ENCODE results near the gene ABCD1.
"Not testable (repeated sequence)": the region's sequence is repeated elsewhere in the genome, so short reads cannot be mapped to it uniquely, and the experiment has no call there.

ABCD1 gene

GRCh38 chrX:153736071-153736820, 11.6 kb downstream of the ABCD1 start:
- no peak for DNase-seq

GRCh38 chrX:153736871-153737441, 12.3 kb downstream of the ABCD1 start:
- no peak for DNase-seq

DNA sequence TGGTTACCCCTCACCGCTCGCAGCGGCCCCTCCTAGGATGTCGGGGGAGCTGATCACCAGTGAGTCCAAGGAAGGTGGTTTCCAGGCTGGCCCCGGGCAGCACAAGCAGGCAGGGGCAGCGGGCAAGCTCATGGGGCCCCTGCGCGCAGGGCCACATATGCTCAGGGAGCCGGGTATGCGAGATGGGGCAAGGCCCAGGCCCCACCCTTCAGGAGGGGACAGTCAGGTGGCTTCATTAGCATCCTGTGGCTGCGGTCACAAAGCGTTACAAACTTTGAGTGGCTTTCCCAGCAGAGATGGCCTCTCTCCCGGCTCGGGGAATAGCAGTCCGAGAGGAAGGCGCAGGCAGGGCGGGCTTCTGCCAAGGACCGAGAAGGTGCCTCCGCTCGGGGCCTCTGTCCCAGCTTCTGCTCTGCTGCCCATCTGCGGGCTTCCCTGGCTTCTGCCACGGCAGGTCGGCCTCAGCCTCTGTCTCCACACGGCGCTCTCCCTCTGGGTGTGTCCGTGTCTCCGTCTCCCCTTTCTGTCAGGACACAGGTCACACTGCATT, 13.5 kb downstream of the ABCD1 start:
- no peak for DNase-seq

DNA sequence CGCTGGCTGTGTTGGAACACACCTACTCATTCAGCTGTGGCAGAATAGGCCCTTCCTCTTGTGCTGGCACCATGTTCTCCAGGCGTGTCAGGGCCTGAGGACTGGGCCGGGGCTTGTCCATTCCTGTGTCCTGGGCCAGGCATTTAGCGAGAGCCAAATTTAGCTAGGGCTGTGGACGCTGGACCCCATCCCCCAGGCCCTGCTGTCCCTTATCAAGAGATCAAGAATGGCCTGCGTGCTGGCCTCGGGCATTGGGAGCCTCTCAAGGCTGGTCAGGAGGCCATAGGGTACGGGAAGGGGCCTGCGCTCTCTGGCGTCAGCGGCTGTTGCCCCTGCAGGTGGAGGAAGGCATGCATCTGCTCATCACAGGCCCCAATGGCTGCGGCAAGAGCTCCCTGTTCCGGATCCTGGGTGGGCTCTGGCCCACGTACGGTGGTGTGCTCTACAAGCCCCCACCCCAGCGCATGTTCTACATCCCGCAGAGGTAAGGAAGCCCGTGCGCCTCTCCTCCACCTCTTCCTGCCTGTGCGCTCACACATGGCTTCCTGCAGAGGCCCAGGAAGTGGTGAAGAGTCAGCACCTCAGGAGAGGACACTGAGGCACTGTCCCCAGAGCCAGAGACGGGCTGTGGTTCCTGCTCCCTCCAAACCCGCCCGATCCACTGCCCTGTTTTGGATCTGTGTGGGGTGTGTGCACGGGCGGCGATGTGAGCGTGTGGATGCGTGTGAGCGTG, 15.3 kb downstream of the ABCD1 start:
- no peak for DNase-seq

- DNase-seq, result no peak
These were observed 16.1 kb downstream of the ABCD1 start for GRCh38 chrX:153740631-153741222.

- DNase-seq, result no peak
These were observed 16.8 kb downstream of the ABCD1 start for GRCh38 chrX:153741446-153741845.

- not testable (repeated sequence) for DNase-seq
These were observed 17.5 kb downstream of the ABCD1 start for GRCh38 chrX:153742111-153742510.

- not testable (repeated sequence) for DNase-seq
These were observed 18.3 kb downstream of the ABCD1 start for GRCh38 chrX:153742796-153743467.

GRCh38 chrX:153743468-153744209, 19.0 kb downstream of the ABCD1 start:
- not testable (repeated sequence) for DNase-seq

DNA sequence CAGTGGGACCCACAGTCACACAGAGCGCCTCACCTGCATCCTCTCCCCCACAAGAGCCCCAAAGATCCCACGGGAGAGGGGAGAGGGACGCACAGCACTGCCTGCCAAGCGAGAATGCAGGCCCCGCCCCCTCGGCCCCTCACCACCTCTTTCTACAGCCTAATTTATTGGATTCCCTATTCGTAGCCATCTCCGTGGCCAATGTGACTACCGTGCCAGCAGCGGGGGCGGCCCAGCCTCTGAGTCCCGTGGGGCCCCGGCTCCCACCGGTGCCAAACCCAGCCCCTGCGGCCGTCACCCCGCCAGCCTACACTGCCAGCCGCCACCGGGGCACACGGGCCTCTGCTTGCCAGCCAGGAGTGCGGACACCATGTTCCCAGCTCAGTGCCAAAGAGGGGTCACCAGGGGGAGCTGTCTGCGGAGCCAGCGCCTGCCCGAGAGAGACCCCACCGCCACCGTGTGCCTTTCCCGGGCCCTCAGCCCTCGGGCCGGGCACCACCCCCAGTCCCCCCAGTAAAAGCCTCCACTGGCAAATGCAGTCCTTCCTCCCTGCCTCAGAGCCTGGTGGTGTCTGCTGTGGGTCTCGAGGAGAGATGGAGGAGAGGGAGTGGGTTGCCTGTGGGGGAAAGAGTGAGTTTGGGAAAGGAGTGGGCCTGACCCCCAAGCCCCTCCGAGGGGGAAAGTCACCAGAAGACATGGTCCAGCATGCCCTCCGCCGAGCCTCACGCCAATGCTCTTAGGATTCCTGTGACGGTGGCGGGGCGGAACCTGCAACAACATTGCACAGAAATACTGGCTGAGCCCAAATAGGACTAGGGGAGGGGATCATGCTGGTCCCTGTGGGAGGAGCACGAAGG, 19.8 kb downstream of the ABCD1 start:
- no peak for DNase-seq

DNA sequence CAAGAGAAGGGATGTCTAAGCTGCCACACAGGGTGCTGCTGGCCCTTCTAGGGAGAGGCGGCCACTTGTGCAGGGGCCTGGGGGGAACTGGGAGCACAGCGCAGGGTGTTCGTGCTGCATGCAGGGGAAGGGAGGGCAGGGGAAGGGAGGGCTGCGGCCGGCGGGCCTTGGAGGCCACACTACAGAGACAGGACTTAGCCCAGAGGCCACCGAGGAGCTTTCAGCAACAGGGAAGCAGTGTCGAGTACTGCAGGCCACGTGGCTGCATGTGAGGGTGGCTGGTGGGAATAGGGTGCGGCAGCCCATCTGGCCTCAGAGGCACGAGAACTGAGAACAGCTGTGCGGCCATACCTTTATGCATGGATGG, 20.4 kb downstream of the ABCD1 start:
- DNase-seq, result not testable (repeated sequence)

DNA sequence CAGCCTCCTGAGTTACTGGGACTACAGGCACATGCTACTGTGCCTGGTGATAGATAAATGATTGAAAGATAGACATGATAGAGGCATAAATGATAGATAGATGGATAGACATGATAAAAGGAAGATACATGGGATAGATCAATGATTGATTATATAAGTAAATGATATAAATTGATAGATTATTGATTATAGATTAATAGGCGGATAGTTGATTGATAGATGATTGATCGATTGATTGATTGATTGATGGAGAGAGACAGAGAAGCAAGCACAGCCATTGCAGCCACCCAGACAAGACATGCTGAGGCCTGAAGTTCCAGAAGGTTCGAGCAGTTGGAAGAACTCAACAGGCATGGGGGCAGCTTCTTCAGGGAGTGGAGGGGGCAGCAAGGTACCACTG, 21.7 kb downstream of the ABCD1 start:
- DNase-seq, result no peak

GRCh38 chrX:153746991-153747390, 22.3 kb downstream of the ABCD1 start:
- DNase-seq, result not testable (repeated sequence)

DNA sequence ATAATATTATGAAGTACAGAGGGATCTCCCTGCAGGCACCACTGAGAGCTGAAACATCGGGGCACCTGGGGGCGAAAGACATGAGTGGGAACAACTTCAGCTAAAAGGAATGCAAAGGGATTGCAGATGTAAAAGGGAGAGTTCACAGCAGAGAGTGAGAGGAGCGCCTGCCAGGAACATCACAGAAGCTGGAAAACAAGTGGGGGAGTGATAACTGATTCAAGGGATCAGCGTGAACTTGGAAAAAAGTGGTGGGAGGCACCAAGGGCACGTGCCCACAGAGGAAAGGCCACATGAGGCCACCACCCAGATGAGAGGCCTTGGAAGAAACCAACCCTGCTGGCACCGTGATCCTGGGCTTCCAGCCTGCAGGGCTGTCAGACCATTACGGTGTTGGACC, 24.4 kb downstream of the ABCD1 start:
- not testable (repeated sequence) for DNase-seq

DNA sequence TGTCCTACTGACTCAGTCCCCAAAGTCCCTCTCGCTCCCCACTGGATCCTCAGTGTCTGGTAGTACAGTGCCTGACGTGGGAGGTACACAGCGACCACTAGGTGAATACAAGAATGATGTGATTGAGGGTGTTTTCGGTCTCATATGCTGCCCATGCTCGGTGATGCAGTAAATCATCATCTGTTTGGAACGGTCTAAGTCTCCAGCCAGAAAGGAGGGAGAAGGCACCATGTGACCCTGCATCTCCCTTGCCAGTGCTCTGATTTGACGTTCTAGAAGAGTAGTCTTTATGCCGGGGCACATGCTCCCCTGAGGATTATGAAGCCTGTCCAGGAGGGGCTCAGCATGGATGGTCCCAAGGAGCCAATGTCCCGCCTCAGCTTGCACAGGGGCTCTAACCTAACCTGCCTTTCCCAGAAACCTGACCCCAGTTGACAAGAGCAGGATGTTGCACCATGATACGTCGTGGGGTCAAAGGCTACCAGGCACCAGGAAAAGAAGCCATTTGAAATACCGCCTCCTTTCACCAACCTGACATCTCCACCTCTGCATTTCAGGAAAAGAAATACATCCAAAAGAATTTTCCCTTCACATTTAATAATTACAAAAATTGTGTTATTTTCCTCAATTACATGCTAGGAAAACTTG, 25.6 kb downstream of the ABCD1 start:
- DNase-seq, result no peak

DNA sequence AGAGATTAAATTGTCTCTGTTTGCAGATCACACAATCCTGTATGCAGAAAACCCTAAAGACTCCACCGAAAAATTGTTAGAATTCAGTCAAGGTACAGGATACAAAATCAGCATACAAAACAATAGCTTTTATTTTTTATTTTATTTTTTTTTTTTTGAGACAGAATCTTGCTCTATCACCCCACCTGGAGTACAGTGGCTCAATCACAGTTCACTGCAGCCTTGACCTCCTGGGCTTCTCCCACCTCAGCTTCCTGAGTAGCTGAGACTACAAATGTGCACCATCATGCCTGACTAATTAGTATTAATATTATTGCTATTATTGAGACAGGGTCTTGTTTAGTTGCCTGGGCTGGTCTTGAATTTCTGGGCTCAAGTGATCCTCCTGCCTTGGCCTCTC, 30.5 kb downstream of the ABCD1 start:
- no peak for DNase-seq

- DNase-seq, result no peak
These were observed 37.2 kb downstream of the ABCD1 start for GRCh38 chrX:153761863-153762262.

GRCh38 chrX:153762626-153763173, 38.0 kb downstream of the ABCD1 start:
- DNase-seq, result no peak

DNA sequence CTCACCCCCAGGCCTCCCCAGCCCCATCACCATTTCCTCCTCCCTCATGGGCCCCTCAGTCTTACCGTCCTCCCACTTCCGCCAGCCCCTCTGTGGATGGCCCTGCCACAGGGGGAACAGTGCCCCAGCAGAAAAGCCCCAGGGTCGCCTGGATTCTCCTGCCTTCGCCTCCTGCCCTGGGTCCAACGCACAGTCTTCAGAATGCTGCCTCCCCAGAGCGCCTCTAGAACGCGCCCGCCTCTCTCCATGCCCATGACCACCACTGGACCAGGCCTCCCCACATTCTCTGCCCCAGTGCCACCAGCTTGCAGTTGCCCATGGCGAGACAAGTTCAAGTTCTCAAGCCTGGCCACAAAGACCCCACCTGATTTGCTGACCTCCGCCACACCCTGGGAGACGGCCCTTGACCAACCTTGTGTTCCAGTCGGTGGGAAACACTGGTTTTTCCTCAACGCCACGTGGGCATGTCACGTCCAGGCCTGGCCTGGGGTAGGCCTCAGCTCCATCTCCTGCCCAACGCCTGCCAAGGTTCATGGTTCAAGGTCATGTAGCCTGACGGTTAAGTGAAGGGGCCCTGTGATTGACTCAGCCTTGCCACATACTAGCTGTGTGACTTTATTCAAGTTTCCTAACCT, 38.8 kb downstream of the ABCD1 start:
- DNase-seq, result no peak

Measured in amniotic stem cell (primary cell).